DMS 273 treated with DMSO at 0.1 percent for 48 hours (cell line): ENCODE measurements around the gene ITSN2.
"Not testable (repeated sequence)": the region's sequence is repeated elsewhere in the genome, so short reads cannot be mapped to it uniquely, and the experiment has no call there.

Experiments used
- DNase-seq: peaks from one replicate; lab custom pipeline; 2025; lab: John Stamatoyannopoulos, UW

Gene ITSN2

GRCh38 chr2:24363301-24363700, 3.0 kb upstream of the ITSN2 start:
- no peak for DNase-seq

GRCh38 chr2:24362253-24362652, 1.9 kb upstream of the ITSN2 start:
- no peak for DNase-seq

- DNase-seq: no peak
Measured at GRCh38 chr2:24360963-24361330, 611 bp upstream of the ITSN2 start.

- DNase-seq: no peak
Measured at GRCh38 chr2:24359129-24360049, 947 bp downstream of the ITSN2 start.

- DNase-seq: not testable (repeated sequence)
Measured at GRCh38 chr2:24357767-24358166, 2.6 kb downstream of the ITSN2 start.

- not testable (repeated sequence) for DNase-seq
Measured at GRCh38 chr2:24357115-24357514, 3.2 kb downstream of the ITSN2 start.

- DNase-seq: no peak
Measured at GRCh38 chr2:24354957-24355356, 5.4 kb downstream of the ITSN2 start.

- no peak for DNase-seq
Measured at GRCh38 chr2:24354395-24354794, 5.9 kb downstream of the ITSN2 start.

- no peak for DNase-seq
Measured at GRCh38 chr2:24353973-24354372, 6.4 kb downstream of the ITSN2 start.

- no peak for DNase-seq
Measured at GRCh38 chr2:24353364-24353763, 7.0 kb downstream of the ITSN2 start.

- DNase-seq: no peak
Measured at GRCh38 chr2:24352664-24353063, 7.7 kb downstream of the ITSN2 start.

GRCh38 chr2:24351981-24352380, 8.4 kb downstream of the ITSN2 start:
- no peak for DNase-seq

- no peak for DNase-seq
Measured at GRCh38 chr2:24351627-24351938, 8.8 kb downstream of the ITSN2 start.

GRCh38 chr2:24350826-24351626, 9.3 kb downstream of the ITSN2 start:
- no peak for DNase-seq

- DNase-seq: no peak
Measured at GRCh38 chr2:24349097-24349496, 11.2 kb downstream of the ITSN2 start.

- DNase-seq: no peak
Measured at GRCh38 chr2:24345937-24346336, 14.4 kb downstream of the ITSN2 start.

- no peak for DNase-seq
Measured at GRCh38 chr2:24343225-24343882, 17.0 kb downstream of the ITSN2 start.

- no peak for DNase-seq
Measured at GRCh38 chr2:24342110-24342910, 18.0 kb downstream of the ITSN2 start.

- DNase-seq: no peak
Measured at GRCh38 chr2:24339856-24340262, 20.5 kb downstream of the ITSN2 start.

- not testable (repeated sequence) for DNase-seq
Measured at GRCh38 chr2:24339098-24339497, 21.2 kb downstream of the ITSN2 start.

- no peak for DNase-seq
Measured at GRCh38 chr2:24337890-24338289, 22.4 kb downstream of the ITSN2 start.

- no peak for DNase-seq
Measured at GRCh38 chr2:24336811-24337210, 23.5 kb downstream of the ITSN2 start.
